ENCODE results near the gene IFIT3. TPM values are rescaled to one million over a fixed set of nuclear protein-coding genes. Genes with fewer than 3 reads are reported as not detected.

Gene IFIT3
- total and polyA plus RNA-seq, 2 experiments from 2014 or later: 0.42 to 0.52 TPM

GRCh38 chr10:89342206-89342958 is 14.6 kb downstream of the IFIT3 start (continued):
- TF ChIP-seq ZNF462 (CRISPR knock-in tag; IDR thresholded peaks at IDR 0.05): no peak
- no peak for TF ChIP-seq ZNF331 (CRISPR knock-in tag; IDR thresholded peaks at IDR 0.05; ENCODE audit: low read depth)
- TF ChIP-seq ETS1 (IDR thresholded peaks at IDR 0.05): no peak

GRCh38 chr10:89343089-89343767 is 15.4 kb downstream of the IFIT3 start:
- H3K4me3 Mint-ChIP-seq: no peak overlapping the region
- Histone ChIP-seq H3K4me1 (ENCODE audit: insufficient read depth) (peaks cover 29% of the 10 kb centered on the region), H2AFZ (0 out of 2 replicates have a peak overlapping the region, but pooled peaks have one; percentile 19), H3K27me3 (ENCODE audit: insufficient read depth) (no peaks in the 10 kb centered on the region), H3K36me3 (ENCODE audit: insufficient read depth) (no peaks in the 10 kb centered on the region), H3K27ac (ENCODE audit: low read depth) (no peak overlapping the region), H3K9me2 (ENCODE audit: insufficient read depth) (peaks cover 10% of the 10 kb centered on the region), H3K4me2 (no peak overlapping the region), H3K4me3 (no peak overlapping the region), H3F3A (replicated peaks; ENCODE audit: low read depth) (no peaks in the 10 kb centered on the region), H4K20me1 (replicated peaks; ENCODE audit: insufficient read depth) (no peaks in the 10 kb centered on the region), H3K79me2 (replicated peaks; ENCODE audit: insufficient read depth) (no peaks in the 10 kb centered on the region)
- no peaks in the 10 kb centered on the region for H3K9me3 Mint-ChIP-seq
- H3K27ac Mint-ChIP-seq: peak overlapping the region; percentile 34; the same call in 1 of the 2 replicates
- DNase-seq (ENCODE audit: low spot score) (no peak), ATAC-seq (peak; percentile 29)
- no peak for TF ChIP-seq ZNF331 (CRISPR knock-in tag; IDR thresholded peaks at IDR 0.05; ENCODE audit: low read depth)
- TF ChIP-seq ZNF462 (CRISPR knock-in tag; IDR thresholded peaks at IDR 0.05): peak; percentile 77; the same call in 1 of the 2 replicates
- H3K36me3 Mint-ChIP-seq (ENCODE audit: low read depth): no peaks in the 10 kb centered on the region
- no peaks in the 10 kb centered on the region for H3K27me3 Mint-ChIP-seq (ENCODE audit: insufficient read depth, low read depth, poor library complexity)
- peaks cover 46% of the 10 kb centered on the region for H3K4me1 Mint-ChIP-seq

Measured in GM23338 (cell line).